Activated CD4-positive, alpha-beta T cell treated with anti-CD3 and anti-CD28 coated beads for 36 hours (primary cell): ENCODE measurements around the gene KIRREL3. TPM values are rescaled to one million over a fixed set of nuclear protein-coding genes. Genes with fewer than 3 reads are reported as not detected.

Experiments used
- ATAC-seq: fragments of 200-7000 bp; cut with Tn5 transposase; one replicate; pipeline ENCODE4 v1.10.0; 2021; ENCODE audit warnings: mild to moderate bottlenecking, moderate library complexity
- CTCF ChIA-PET: fragments of 350-600 bp; sonication (Branson Sonifier 250); formaldehyde crosslinking; loops from one replicate; lab custom pipeline; 2021; ENCODE audit warnings: antibody characterized with exemption; lab: Charles Lee
- POLR2A ChIA-PET: fragments of 350-600 bp; sonication (Branson Sonifier 250); formaldehyde crosslinking; loops from one replicate; lab custom pipeline; 2021; ENCODE audit warnings: antibody characterized with exemption, inconsistent platforms; lab: Charles Lee
- DNase-seq: peaks from one replicate; pipeline ENCODE4 v3.0.0-alpha.2; 2020
- H3K27ac Mint-ChIP-seq: one replicate; pipeline ENCODE4 v1.8.0; 2021; ENCODE audit warnings: mixed read lengths
- H3K27me3 Mint-ChIP-seq: one replicate; pipeline ENCODE4 v1.8.0; 2021; ENCODE audit warnings: mixed read lengths
- H3K36me3 Mint-ChIP-seq: one replicate; pipeline ENCODE4 v1.8.0; 2021; ENCODE audit warnings: low read depth, mixed read lengths
- H3K4me1 Mint-ChIP-seq: one replicate; pipeline ENCODE4 v1.8.0; 2021; ENCODE audit warnings: mixed read lengths
- H3K4me3 Mint-ChIP-seq: one replicate; pipeline ENCODE4 v1.8.0; 2021; ENCODE audit warnings: mild to moderate bottlenecking, moderate library complexity, mixed read lengths
- H3K9me3 Mint-ChIP-seq: one replicate; pipeline ENCODE4 v1.8.0; 2021; ENCODE audit warnings: low read depth, mixed read lengths
- intact Hi-C, 2 experiments: fragments of 100-400 bp; cut with DNase I in 1 of 2; cut with micrococcal nuclease in 1 of 2; formaldehyde crosslinking; loops; one replicate each; pipeline versions ENCODE4 v1.14.2 to v1.15.1; 2022 to 2024; cut with DNase I, micrococcal nuclease
- total RNA-seq, 2 experiments: library from RNA; stranded (reverse); gene quantifications; one replicate each; pipeline ENCODE4 v1.2.3, GENCODE V29; 2021

KIRREL3 gene
- total RNA-seq, 2 experiments from 2014 or later, result not detected

- ChIA-PET POLR2A (no interaction called here), CTCF (no interaction called here)
- H3K27ac Mint-ChIP-seq, result no peak overlapping the region
- DNase-seq (no peak), ATAC-seq (no peak)
- peaks cover 15% of the 10 kb centered on the region for H3K27me3 Mint-ChIP-seq
- H3K4me3 Mint-ChIP-seq, result no peak overlapping the region
- intact Hi-C loops, result loop anchor here in 1 of 2 experiments (10.0 kb wide), 1 partner anchor 269 kb away; no protein-coding TSS in a partner anchor
- no peaks in the 10 kb centered on the region for H3K9me3 Mint-ChIP-seq
- no peaks in the 10 kb centered on the region for H3K4me1 Mint-ChIP-seq
- no peaks in the 10 kb centered on the region for H3K36me3 Mint-ChIP-seq
Observed at GRCh38 chr11:126713806-126714205, 286.8 kb downstream of the KIRREL3 start.

- CTCF ChIA-PET, result interaction anchor here (0.6 kb wide), 1 partner anchor 28 kb away, joined by 3 read pairs; no protein-coding TSS in a partner anchor
- intact Hi-C loops, result loop anchor here in 1 of 2 experiments (10.0 kb wide), 1 partner anchor 267 kb away; no protein-coding TSS in a partner anchor
- no peaks in the 10 kb centered on the region for H3K4me1 Mint-ChIP-seq
- no peak for DNase-seq
- H3K4me3 Mint-ChIP-seq, result no peak overlapping the region
- POLR2A ChIA-PET, result no interaction called here
- no peak for ATAC-seq
- peaks cover 19% of the 10 kb centered on the region for H3K27me3 Mint-ChIP-seq
- no peaks in the 10 kb centered on the region for H3K36me3 Mint-ChIP-seq
- no peaks in the 10 kb centered on the region for H3K9me3 Mint-ChIP-seq
- no peak overlapping the region for H3K27ac Mint-ChIP-seq
Observed at GRCh38 chr11:126711977-126712625, 288.5 kb downstream of the KIRREL3 start.

- DNase-seq, result no peak
- ATAC-seq, result no peak
- H3K27me3 Mint-ChIP-seq, result peaks cover 20% of the 10 kb centered on the region
- H3K27ac Mint-ChIP-seq, result no peak overlapping the region
- no peaks in the 10 kb centered on the region for H3K36me3 Mint-ChIP-seq
- intact Hi-C loops, result loop anchor here in 1 of 2 experiments (10.0 kb wide), 1 partner anchor 266 kb away; no protein-coding TSS in a partner anchor
- no peak overlapping the region for H3K4me3 Mint-ChIP-seq
- ChIA-PET CTCF (interaction anchor here (0.8 kb wide), 1 partner anchor 12 kb away, joined by 5 read pairs; no protein-coding TSS in a partner anchor), POLR2A (no interaction called here)
- no peaks in the 10 kb centered on the region for H3K4me1 Mint-ChIP-seq
- H3K9me3 Mint-ChIP-seq, result no peaks in the 10 kb centered on the region
Observed at GRCh38 chr11:126710804-126711399, 289.7 kb downstream of the KIRREL3 start.

- H3K4me3 Mint-ChIP-seq, result no peak overlapping the region
- H3K27ac Mint-ChIP-seq, result no peak overlapping the region
- CTCF ChIA-PET, result no interaction called here
- H3K27me3 Mint-ChIP-seq, result peaks cover 12% of the 10 kb centered on the region
- no peaks in the 10 kb centered on the region for H3K4me1 Mint-ChIP-seq
- no peak for ATAC-seq
- no peak for DNase-seq
- H3K36me3 Mint-ChIP-seq, result no peaks in the 10 kb centered on the region
- intact Hi-C loops, result no loop called here
- no peaks in the 10 kb centered on the region for H3K9me3 Mint-ChIP-seq
- POLR2A ChIA-PET, result no interaction called here
Observed at GRCh38 chr11:126707498-126707897, 293.1 kb downstream of the KIRREL3 start.

GRCh38 chr11:126704096-126704495, 296.5 kb downstream of the KIRREL3 start:
- Mint-ChIP-seq H3K27me3 (peaks cover 6% of the 10 kb centered on the region), H3K4me3 (no peak overlapping the region), H3K27ac (no peak overlapping the region), H3K4me1 (no peaks in the 10 kb centered on the region), H3K9me3 (no peaks in the 10 kb centered on the region), H3K36me3 (no peaks in the 10 kb centered on the region)
- CTCF ChIA-PET, result interaction anchor here (0.9 kb wide), 1 partner anchor 12 kb away, joined by 5 read pairs; no protein-coding TSS in a partner anchor
- no peak for DNase-seq
- ATAC-seq, result no peak
- intact Hi-C loops, result no loop called here
- POLR2A ChIA-PET, result no interaction called here

GRCh38 chr11:126703662-126704061, 296.9 kb downstream of the KIRREL3 start:
- Mint-ChIP-seq H3K9me3 (no peaks in the 10 kb centered on the region), H3K27ac (no peak overlapping the region), H3K36me3 (no peaks in the 10 kb centered on the region), H3K4me1 (no peaks in the 10 kb centered on the region), H3K4me3 (no peak overlapping the region), H3K27me3 (peaks cover 4% of the 10 kb centered on the region)
- CTCF ChIA-PET, result no interaction called here
- POLR2A ChIA-PET, result no interaction called here
- intact Hi-C loops, result no loop called here
- DNase-seq (no peak), ATAC-seq (no peak)

GRCh38 chr11:126702987-126703386, 297.6 kb downstream of the KIRREL3 start:
- Mint-ChIP-seq H3K27ac (no peak overlapping the region), H3K9me3 (no peaks in the 10 kb centered on the region), H3K36me3 (no peaks in the 10 kb centered on the region), H3K27me3 (peaks cover 3% of the 10 kb centered on the region), H3K4me1 (no peaks in the 10 kb centered on the region), H3K4me3 (no peak overlapping the region)
- DNase-seq, result no peak
- ChIA-PET POLR2A (no interaction called here), CTCF (no interaction called here)
- no peak for ATAC-seq
- intact Hi-C loops, result no loop called here

GRCh38 chr11:126702165-126702720, 298.3 kb downstream of the KIRREL3 start:
- CTCF ChIA-PET, result interaction anchor here (0.7 kb wide), 1 partner anchor 211 kb away, joined by 4 read pairs; no protein-coding TSS in a partner anchor
- Mint-ChIP-seq H3K4me1 (no peaks in the 10 kb centered on the region), H3K9me3 (no peaks in the 10 kb centered on the region), H3K27ac (no peak overlapping the region), H3K36me3 (no peaks in the 10 kb centered on the region), H3K27me3 (peaks cover 5% of the 10 kb centered on the region), H3K4me3 (no peak overlapping the region)
- ATAC-seq (no peak), DNase-seq (no peak)
- intact Hi-C loops, result no loop called here
- POLR2A ChIA-PET, result no interaction called here

GRCh38 chr11:126701520-126701897, 299.1 kb downstream of the KIRREL3 start:
- no peaks in the 10 kb centered on the region for H3K4me1 Mint-ChIP-seq
- ChIA-PET CTCF (interaction anchor here (0.7 kb wide), 1 partner anchor 212 kb away, joined by 4 read pairs; no protein-coding TSS in a partner anchor), POLR2A (no interaction called here)
- DNase-seq (no peak), ATAC-seq (no peak)
- intact Hi-C loops, result no loop called here
- H3K9me3 Mint-ChIP-seq, result no peaks in the 10 kb centered on the region
- no peaks in the 10 kb centered on the region for H3K36me3 Mint-ChIP-seq
- no peak overlapping the region for H3K4me3 Mint-ChIP-seq
- H3K27ac Mint-ChIP-seq, result no peak overlapping the region
- H3K27me3 Mint-ChIP-seq, result peaks cover 3% of the 10 kb centered on the region

- POLR2A ChIA-PET, result no interaction called here
- CTCF ChIA-PET, result interaction anchor here (0.5 kb wide), 1 partner anchor 117 kb away, joined by 3 read pairs; no protein-coding TSS in a partner anchor
- Mint-ChIP-seq H3K27ac (no peak overlapping the region), H3K4me1 (no peaks in the 10 kb centered on the region), H3K36me3 (no peaks in the 10 kb centered on the region), H3K4me3 (no peak overlapping the region), H3K27me3 (peaks cover 6% of the 10 kb centered on the region), H3K9me3 (no peaks in the 10 kb centered on the region)
- no peak for ATAC-seq
- DNase-seq, result no peak
- intact Hi-C loops, result no loop called here
Observed at GRCh38 chr11:126700768-126701519, 299.6 kb downstream of the KIRREL3 start.

GRCh38 chr11:126698576-126698975, 302.0 kb downstream of the KIRREL3 start:
- Mint-ChIP-seq H3K4me1 (no peaks in the 10 kb centered on the region), H3K27me3 (peaks cover 6% of the 10 kb centered on the region), H3K9me3 (no peaks in the 10 kb centered on the region), H3K27ac (no peak overlapping the region), H3K4me3 (no peak overlapping the region), H3K36me3 (no peaks in the 10 kb centered on the region)
- POLR2A ChIA-PET, result no interaction called here
- no peak for ATAC-seq
- CTCF ChIA-PET, result interaction anchor here (1.1 kb wide), 1 partner anchor 107 kb away, joined by 4 read pairs; no protein-coding TSS in a partner anchor
- no peak for DNase-seq
- intact Hi-C loops, result no loop called here
